HepG2 (cell line): ENCODE data around the gene SIM1. TPM values are rescaled to one million over a fixed set of nuclear protein-coding genes. Genes with fewer than 3 reads are reported as not detected.

Experiments used
- ATAC-seq: fragments of 200-7000 bp; cut with Tn5 transposase; 3 replicates; pipeline ENCODE4 v1.9.1; 2020; ENCODE audit warnings: mild to moderate bottlenecking, moderate library complexity
- BruUV-seq: library from RNA; stranded (reverse); fragments of 400-500 nt; replicated peaks from 2 replicates; lab custom pipeline; 2021; lab: Mats Ljungman, UMichigan
- CTCF ChIA-PET: fragments of 300-600 bp; formaldehyde crosslinking; extraction: SDS; loops from one replicate; lab custom pipeline; 2021; ENCODE audit warnings: low total read pairs, inconsistent platforms, low intra/inter-chr PET ratio; lab: Yijun Ruan, JAX
- POLR2A ChIA-PET: fragments of 350-600 bp; sonication (Branson Sonifier 250); formaldehyde crosslinking; loops from one replicate; lab custom pipeline; 2020; ENCODE audit warnings: antibody characterized with exemption, inconsistent platforms; lab: Yijun Ruan, JAX
- DNase-seq: peaks from one replicate; pipeline ENCODE4 v3.0.0-alpha.2; 2015; ENCODE audit warnings: low spot score
- FAIRE-seq: peaks from 3 replicates; lab custom pipeline; 2011; peaks lifted over from hg19 to GRCh38; lab: Jason Lieb, UNC
- H2AFZ ChIP-seq: one replicate; pipeline ENCODE4 v1.6.1; 2011; ENCODE audit warnings: low read length, inconsistent platforms
- H3K27ac ChIP-seq: fragments of 300-600 bp; 3 replicates; pipeline ENCODE4 v1.8.0; 2011; ENCODE audit warnings: mixed run types, mild to moderate bottlenecking, mixed read lengths, low read length, inconsistent platforms; ENCODE audit not compliant: insufficient read depth; ENCODE audit errors: extremely low read length
- H3K27me3 ChIP-seq, 2 experiments: fragments of 200-600 bp in 1 of 2; 2 replicates in 1 of 2; 3 replicates in 1 of 2; pipeline versions ENCODE4 v1.6.0 to v1.8.0; 2011; ENCODE audit warnings: low read length in 2 of 2, mild to moderate bottlenecking in 2 of 2, moderate library complexity in 2 of 2, inconsistent platforms in 1 of 2; ENCODE audit not compliant: insufficient read depth in 2 of 2, control insufficient read depth in 1 of 2
- H3K36me3 ChIP-seq, 2 experiments: fragments of 200-600 bp in 1 of 2; replicated peaks in 1 of 2; 2 replicates in 1 of 2; 3 replicates in 1 of 2; pipeline versions ENCODE4 v1.5.1 to v1.8.0; 2011; ENCODE audit warnings: low read length in 2 of 2, inconsistent platforms in 1 of 2; ENCODE audit not compliant: insufficient read depth in 2 of 2, control insufficient read depth in 1 of 2
- H3K4me1 ChIP-seq: 2 replicates; pipeline ENCODE4 v1.5.1; 2012; ENCODE audit warnings: low read length, inconsistent platforms; ENCODE audit not compliant: insufficient read depth
- H3K4me2 ChIP-seq: 2 replicates; pipeline ENCODE4 v1.6.0; 2011; ENCODE audit warnings: low read depth, low read length, inconsistent platforms
- H3K4me3 ChIP-seq, 3 experiments: fragments of 200-600 bp in 1 of 3; sonication (generic), shearing (Covaris generic) in 1 of 3; replicated peaks in 1 of 3; 2 replicates each; pipeline ENCODE4 v1.5.1; 2011 to 2016; ENCODE audit warnings: low read length in 3 of 3, inconsistent platforms in 2 of 3, low read depth in 2 of 3, mild to moderate bottlenecking in 2 of 3, control low read depth in 1 of 3, mixed read lengths in 1 of 3; ENCODE audit not compliant: insufficient read depth in 1 of 3
- H3K79me2 ChIP-seq: one replicate; pipeline ENCODE4 v1.6.1; 2011; ENCODE audit warnings: low read length, inconsistent platforms; ENCODE audit not compliant: insufficient read depth
- H3K9ac ChIP-seq: 2 replicates; pipeline ENCODE4 v1.6.0; 2011; ENCODE audit warnings: mild to moderate bottlenecking, low read depth, low read length, inconsistent platforms; ENCODE audit not compliant: insufficient read depth
- H3K9me3 ChIP-seq: 2 replicates; pipeline ENCODE4 v1.5.1; 2012; ENCODE audit warnings: mild to moderate bottlenecking, low read length
- H4K20me1 ChIP-seq: 2 replicates; pipeline ENCODE4 v1.6.0; 2011; ENCODE audit warnings: inconsistent platforms, mild to moderate bottlenecking, low read length, moderate library complexity; ENCODE audit not compliant: insufficient read depth
- BRCA1 ChIP-seq: sonication (generic); formaldehyde crosslinking; IDR thresholded peaks from 2 replicates; pipeline ENCODE4 v1.4.0; 2020; ENCODE audit warnings: missing genetic modification reagents
- NBN ChIP-seq: fragments of 450-650 bp; conservative IDR thresholded peaks from 2 replicates; pipeline ENCODE4 v1.6.1; 2017
- ZFP91 ChIP-seq: sonication (generic); formaldehyde crosslinking; IDR thresholded peaks from 2 replicates; pipeline ENCODE4 v1.9.0; 2022; ENCODE audit warnings: missing genetic modification reagents, mild to moderate bottlenecking, borderline replicate concordance
- ZNF350 ChIP-seq: sonication (generic); formaldehyde crosslinking; IDR thresholded peaks from 2 replicates; pipeline ENCODE4 v1.4.0; 2020; ENCODE audit warnings: mild to moderate bottlenecking, low read depth, missing genetic modification reagents, borderline replicate concordance
- ZNF687 ChIP-seq: sonication (generic); formaldehyde crosslinking; IDR thresholded peaks from 2 replicates; pipeline ENCODE4 v1.5.1; 2020; ENCODE audit warnings: mild to moderate bottlenecking, missing genetic modification reagents, moderate library complexity
- WGBS: methylation state at CpG from one replicate; pipeline ENCODE4 v1.1.6; 2017; ENCODE audit warnings: low lambda C conversion rate; 5-methylcytosine and 5-hydroxymethylcytosine counted together
- in situ Hi-C: cut with HindIII; loops from 2 replicates; pipeline ENCODE4 v1.10.0; 2017; ENCODE audit warnings: low pct_unique_long_range_greater_than_20kb; ENCODE audit not compliant: extremely low pct_ligation_motif_present
- intact Hi-C: fragments of 100-400 bp; cut with micrococcal nuclease; formaldehyde crosslinking; loops from one replicate; pipeline ENCODE4 v1.10.0; 2022; ENCODE audit not compliant: unreplicated experiment
- polyA plus RNA-seq, 8 experiments: library from polyadenylated mRNA; depleted of rRNA in 3 of 8; stranded (reverse) in 7 of 8; unstranded in 1 of 8; fragments of >200 nt; fragmentation: Illumina TruSeq in 4 of 8; extraction: Trizol in 4 of 8; gene quantifications; 2 replicates each; pipeline versions ENCODE4 v1.2.1 to v1.2.3, GENCODE V29; 2011 to 2016; ENCODE audit warnings: low read depth in 4 of 8, missing spikeins in 1 of 8, mixed read lengths in 1 of 8; ENCODE audit not compliant: insufficient read depth in 1 of 8
- total RNA-seq, 5 experiments: library from RNA; depleted of rRNA; stranded (reverse); fragments of >200 nt; fragmentation: Illumina TruSeq; extraction: Trizol; gene quantifications; 2 replicates each; pipeline ENCODE4 v1.2.3, GENCODE V29; 2016; ENCODE audit warnings: low read depth in 1 of 5

The SIM1 gene
- total and polyA plus RNA-seq, 2 of the 13 experiments (the other 11 are each of a cell fraction or from before 2014, with no cell fraction given) = not detected

DNA sequence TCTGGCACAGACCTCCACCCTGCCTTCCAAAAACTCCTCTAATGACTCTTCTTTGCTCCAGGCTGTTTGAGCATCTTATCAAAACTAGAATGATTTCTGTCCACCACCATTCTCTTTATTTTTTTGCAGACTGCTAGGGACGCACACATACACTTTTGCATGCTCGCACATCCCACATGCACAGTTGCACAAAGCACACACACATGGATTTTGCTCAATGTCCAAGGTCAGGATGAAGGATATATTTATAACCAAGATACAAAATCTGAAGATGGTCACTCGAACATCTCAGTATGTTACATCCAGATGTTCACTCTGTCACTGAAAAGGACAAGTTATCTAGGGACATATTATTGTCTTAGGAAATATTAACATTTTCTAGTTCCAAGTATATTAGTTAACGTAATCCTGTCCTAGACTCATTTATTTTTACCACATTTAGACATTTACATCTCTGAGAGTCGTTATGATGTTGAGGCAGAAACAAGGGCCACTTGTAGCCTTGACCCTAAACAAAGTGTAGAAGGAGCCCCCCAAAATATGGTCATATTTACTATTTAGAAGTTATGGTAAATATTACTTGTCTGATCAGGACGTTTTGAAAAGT, 3.4 kb upstream of the SIM1 start (continued):
- TF ChIP-seq ZFP91 (CRISPR knock-in tag) = no peak
- no peak for TF ChIP-seq NBN
- no peak for TF ChIP-seq ZNF350 (CRISPR knock-in tag)
- TF ChIP-seq, all 625 proteins: peak for 0

GRCh38 chr6:100467129-100468015, 2.7 kb upstream of the SIM1 start:
- H3K27me3 ChIP-seq = peaks cover 6 to 46% of the 10 kb centered on the region in 2 experiments; a peak in 4 of 5 replicates
- in situ Hi-C loops = no loop called here

More at GRCh38 chr6:100467129-100468015, 2.7 kb upstream of the SIM1 start:
- FAIRE-seq (no peak), ATAC-seq (peak; percentile 50), DNase-seq (peak; percentile 2)
- no peak overlapping the region for H3K4me3 ChIP-seq
- 29% methylated on average over 21 of the region's 49 CpGs for WGBS
- intact Hi-C loops = no loop called here
- H3K4me2 ChIP-seq = peak overlapping the region; percentile 36; the same call in 1 of the 2 replicates
- POLR2A ChIA-PET = no interaction called here
- H3K79me2 ChIP-seq = no peaks in the 10 kb centered on the region
- peaks cover 14% of the 10 kb centered on the region; the same call in 1 of the 2 replicates for H3K4me1 ChIP-seq
- no peaks in the 10 kb centered on the region for H4K20me1 ChIP-seq
- peak; percentile 14; the same call in 1 of the 2 replicates for TF ChIP-seq ZNF687
- TF ChIP-seq BRCA1 (CRISPR knock-in tag) = no peak
- H3K27ac ChIP-seq = no peak overlapping the region
- no peaks in the 10 kb centered on the region for H3K9me3 ChIP-seq
- BruUV-seq = no TSS peak
- no peaks in the 10 kb centered on the region for H3K36me3 ChIP-seq
- no peak overlapping the region for H2AFZ ChIP-seq
- H3K9ac ChIP-seq = no peak overlapping the region
- CTCF ChIA-PET = no interaction called here
